PFSK-1 (cell line): ENCODE data around the gene MORN5.

Source experiments
- FOXP2 ChIP-seq: optimal IDR thresholded peaks from 2 replicates; pipeline ENCODE3; 2011; ENCODE audit warnings: borderline replicate concordance, control low read depth, inconsistent platforms; ENCODE audit not compliant: insufficient read depth; ENCODE audit errors: extremely low read length, extremely low read depth
- POLR2AphosphoS5 ChIP-seq: IDR thresholded peaks from 2 replicates; pipeline ENCODE4 v1.6.1; 2012; ENCODE audit warnings: low read depth, mild to moderate bottlenecking, control low read depth, low read length, moderate library complexity
- SIN3A ChIP-seq: IDR thresholded peaks from 2 replicates; pipeline ENCODE4 v1.6.1; 2012; ENCODE audit warnings: mild to moderate bottlenecking, low read length, moderate library complexity, borderline replicate concordance; ENCODE audit not compliant: insufficient read depth
- TAF1 ChIP-seq: IDR thresholded peaks from 2 replicates; pipeline ENCODE4 v1.6.1; 2012; ENCODE audit warnings: low read length, control low read depth, borderline replicate concordance; ENCODE audit not compliant: insufficient read depth
- TF ChIP-seq, protein P1 (sequence below), 2 experiments: IDR thresholded peaks; 2 replicates each; pipeline versions ENCODE4 v1.6.1 to v1.8.0; 2011 to 2012; ENCODE audit warnings: low read depth in 2 of 2, low read length in 2 of 2, control low read depth in 1 of 2, inconsistent platforms in 1 of 2, mild to moderate bottlenecking in 1 of 2, moderate library complexity in 1 of 2; ENCODE audit not compliant: insufficient read depth in 1 of 2

GRCh38 chr9:122201641-122202040, 41.9 kb downstream of the MORN5 start:
- TF ChIP-seq POLR2AphosphoS5: no peak
- TF ChIP-seq, protein P1, sequence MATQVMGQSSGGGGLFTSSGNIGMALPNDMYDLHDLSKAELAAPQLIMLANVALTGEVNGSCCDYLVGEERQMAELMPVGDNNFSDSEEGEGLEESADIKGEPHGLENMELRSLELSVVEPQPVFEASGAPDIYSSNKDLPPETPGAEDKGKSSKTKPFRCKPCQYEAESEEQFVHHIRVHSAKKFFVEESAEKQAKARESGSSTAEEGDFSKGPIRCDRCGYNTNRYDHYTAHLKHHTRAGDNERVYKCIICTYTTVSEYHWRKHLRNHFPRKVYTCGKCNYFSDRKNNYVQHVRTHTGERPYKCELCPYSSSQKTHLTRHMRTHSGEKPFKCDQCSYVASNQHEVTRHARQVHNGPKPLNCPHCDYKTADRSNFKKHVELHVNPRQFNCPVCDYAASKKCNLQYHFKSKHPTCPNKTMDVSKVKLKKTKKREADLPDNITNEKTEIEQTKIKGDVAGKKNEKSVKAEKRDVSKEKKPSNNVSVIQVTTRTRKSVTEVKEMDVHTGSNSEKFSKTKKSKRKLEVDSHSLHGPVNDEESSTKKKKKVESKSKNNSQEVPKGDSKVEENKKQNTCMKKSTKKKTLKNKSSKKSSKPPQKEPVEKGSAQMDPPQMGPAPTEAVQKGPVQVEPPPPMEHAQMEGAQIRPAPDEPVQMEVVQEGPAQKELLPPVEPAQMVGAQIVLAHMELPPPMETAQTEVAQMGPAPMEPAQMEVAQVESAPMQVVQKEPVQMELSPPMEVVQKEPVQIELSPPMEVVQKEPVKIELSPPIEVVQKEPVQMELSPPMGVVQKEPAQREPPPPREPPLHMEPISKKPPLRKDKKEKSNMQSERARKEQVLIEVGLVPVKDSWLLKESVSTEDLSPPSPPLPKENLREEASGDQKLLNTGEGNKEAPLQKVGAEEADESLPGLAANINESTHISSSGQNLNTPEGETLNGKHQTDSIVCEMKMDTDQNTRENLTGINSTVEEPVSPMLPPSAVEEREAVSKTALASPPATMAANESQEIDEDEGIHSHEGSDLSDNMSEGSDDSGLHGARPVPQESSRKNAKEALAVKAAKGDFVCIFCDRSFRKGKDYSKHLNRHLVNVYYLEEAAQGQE (IDR thresholded peaks at IDR 0.05; ENCODE audit: insufficient read depth in 1 of 2, low read depth in 2 of 2, low read length in 2 of 2): no peak
- TF ChIP-seq TAF1: no peak
- TF ChIP-seq SIN3A: no peak
- TF ChIP-seq FOXP2: no peak
